GM18861 (cell line): Measurements from ENCODE around the gene NME7.

Source experiments
- ATAC-seq: cut with Tn5 transposase; IDR thresholded peaks from one replicate; pipeline ENCODE4 v1.9.1; 2021; ENCODE audit not compliant: unreplicated experiment

NME7 gene

DNA sequence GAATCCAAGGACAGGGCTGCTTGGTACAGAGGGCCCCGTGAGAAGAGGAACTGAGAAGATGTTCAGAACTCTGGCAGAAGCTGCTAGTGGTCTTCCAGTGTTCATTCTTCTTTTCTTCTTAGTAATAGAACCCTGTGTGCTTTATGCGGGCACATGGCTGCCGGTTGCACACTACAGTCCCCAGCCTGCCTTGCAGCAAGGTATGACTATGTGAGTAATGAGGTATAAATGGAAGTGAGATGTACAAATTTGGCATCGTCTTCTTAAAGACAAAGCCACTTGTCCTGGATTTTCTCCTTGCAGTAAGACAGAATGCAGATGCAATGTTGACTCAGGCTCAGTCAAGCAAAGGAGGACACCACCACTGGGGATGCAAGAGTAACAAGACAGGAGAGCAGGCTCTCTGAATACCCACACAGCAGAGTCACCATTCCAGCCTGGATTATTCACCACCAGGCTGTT lies 276.1 kb downstream of the NME7 start:
- peak; percentile 66 for ATAC-seq

- peak; percentile 25 for ATAC-seq
Observed at GRCh38 chr1:169090900-169091311, 276.7 kb downstream of the NME7 start.

GRCh38 chr1:169090308-169090899 lies 277.2 kb downstream of the NME7 start:
- ATAC-seq, result no peak

DNA sequence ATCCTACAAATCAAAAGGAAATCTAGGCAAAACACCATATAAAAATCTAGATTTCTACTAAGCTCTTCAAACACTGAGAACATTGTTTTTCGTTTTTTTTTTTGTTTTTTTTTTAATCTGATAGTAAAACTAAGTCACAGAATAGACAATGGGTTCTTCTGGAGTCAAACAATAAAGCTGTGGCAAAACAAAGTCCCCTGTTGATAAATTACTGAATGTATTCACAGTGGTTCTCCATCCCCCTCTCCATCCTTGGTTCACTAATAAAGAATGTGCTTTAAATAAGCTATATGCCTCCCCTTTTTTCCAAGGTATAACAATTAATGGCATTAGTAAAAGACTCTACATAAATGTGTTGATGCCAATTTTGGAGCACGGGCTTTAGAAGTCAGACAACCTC lies 277.8 kb downstream of the NME7 start:
- no peak for ATAC-seq

DNA sequence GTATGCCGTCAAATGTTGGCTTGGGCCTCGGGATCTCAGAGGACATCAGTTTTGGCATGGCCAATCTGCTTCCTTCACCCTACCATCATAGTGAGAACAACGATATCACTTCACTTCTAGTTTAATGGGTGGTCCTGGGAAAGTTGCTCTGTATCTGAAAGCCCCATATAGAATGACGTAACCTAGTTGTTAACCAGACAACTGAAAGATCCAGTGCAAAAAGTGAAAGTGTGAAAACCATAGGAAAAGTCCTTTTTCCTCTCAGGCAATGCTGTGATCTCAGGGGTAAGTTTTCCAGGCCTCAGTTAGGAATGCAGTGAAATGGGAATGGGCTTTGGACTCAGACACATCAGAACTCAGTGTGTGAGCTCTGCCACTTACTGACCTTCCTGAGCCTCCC lies 279.7 kb downstream of the NME7 start:
- ATAC-seq, result no peak

DNA sequence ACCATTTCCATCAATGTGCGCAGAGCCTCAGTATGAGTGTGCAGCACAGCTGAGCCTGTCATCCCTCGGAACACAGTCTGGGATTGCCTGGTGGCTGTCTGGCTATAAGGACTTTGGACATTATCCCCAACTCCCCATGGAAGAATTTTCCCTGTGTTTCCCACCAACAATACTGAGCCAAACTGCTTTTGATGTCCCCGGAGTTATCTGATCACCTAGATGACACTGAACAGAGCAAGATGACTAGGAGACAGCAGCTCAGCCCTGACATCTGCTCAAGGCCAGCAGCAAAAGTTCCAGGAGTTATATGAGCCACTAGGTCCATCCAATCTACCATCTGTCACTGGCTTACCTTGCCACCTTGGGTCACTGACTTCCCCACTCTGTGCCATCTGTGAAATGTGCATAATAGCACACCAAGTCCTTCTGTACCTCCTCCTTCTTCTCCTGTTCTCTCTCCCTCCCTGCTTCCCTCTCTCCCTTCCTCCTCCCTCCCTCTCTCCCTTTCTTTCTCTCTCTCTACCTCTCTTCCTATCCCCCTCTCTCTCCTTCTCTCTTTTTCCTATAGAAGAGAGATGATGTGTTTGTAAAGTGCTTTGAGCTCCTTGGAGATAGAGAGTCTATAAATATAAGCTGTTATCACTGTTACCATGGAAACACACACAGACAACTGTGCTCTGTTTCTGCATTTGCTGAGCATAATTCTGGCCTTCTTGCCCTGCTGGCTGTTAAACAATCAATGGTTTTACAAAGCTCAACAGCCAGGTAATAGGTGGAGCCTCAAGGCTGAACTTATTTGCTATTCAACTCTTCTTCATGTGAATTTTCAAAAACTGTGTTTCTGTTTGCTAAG lies 280.8 kb downstream of the NME7 start:
- no peak for ATAC-seq

- ATAC-seq, result no peak
Observed at GRCh38 chr1:169085911-169086310, 281.7 kb downstream of the NME7 start.
